H9 (cell line): Measurements from ENCODE around the gene TTF2. TPM values are rescaled to one million over a fixed set of nuclear protein-coding genes. Genes with fewer than 3 reads are reported as not detected.

Source experiments
- DNase-seq: peaks from one replicate; pipeline ENCODE4 v3.0.0-alpha.2; 2017
- H2AFZ ChIP-seq: one replicate; pipeline ENCODE4 v1.6.1; 2013; ENCODE audit warnings: mild to moderate bottlenecking, low read length, control low read depth, moderate library complexity
- H2AK5ac ChIP-seq: 2 replicates; pipeline ENCODE4 v1.6.1; 2013; ENCODE audit warnings: low read length, control low read depth, mixed read lengths; ENCODE audit not compliant: insufficient read length
- H2BK120ac ChIP-seq: one replicate; pipeline ENCODE4 v1.6.1; 2013; ENCODE audit warnings: low read depth, mild to moderate bottlenecking, low read length, control low read depth, inconsistent platforms; ENCODE audit not compliant: poor library complexity, severe bottlenecking
- H2BK12ac ChIP-seq: 2 replicates; pipeline ENCODE4 v1.6.1; 2013; ENCODE audit warnings: low read length, control low read depth, mixed read lengths, low read depth; ENCODE audit not compliant: insufficient read length
- H2BK15ac ChIP-seq: 2 replicates; pipeline ENCODE4 v1.6.1; 2013; ENCODE audit warnings: low read depth, low read length, control low read depth
- H2BK20ac ChIP-seq: one replicate; pipeline ENCODE4 v1.6.1; 2013; ENCODE audit warnings: low read depth, mild to moderate bottlenecking, low read length, control low read depth, inconsistent platforms; ENCODE audit not compliant: poor library complexity, severe bottlenecking
- H2BK5ac ChIP-seq: 2 replicates; pipeline ENCODE4 v1.6.1; 2013; ENCODE audit warnings: low read length, control low read depth, mixed read lengths; ENCODE audit not compliant: insufficient read length
- H3K14ac ChIP-seq: 2 replicates; pipeline ENCODE4 v1.6.1; 2013; ENCODE audit warnings: low read length, control low read depth; ENCODE audit not compliant: insufficient read depth
- H3K18ac ChIP-seq: 2 replicates; pipeline ENCODE4 v1.6.1; 2013; ENCODE audit warnings: low read depth, mild to moderate bottlenecking, mixed read lengths, low read length, control low read depth; ENCODE audit not compliant: insufficient read length
- H3K23ac ChIP-seq: 2 replicates; pipeline ENCODE4 v1.6.1; 2013; ENCODE audit warnings: low read length, control low read depth, mixed read lengths, low read depth; ENCODE audit not compliant: insufficient read length
- H3K23me2 ChIP-seq: 2 replicates; pipeline ENCODE4 v1.6.1; 2013; ENCODE audit warnings: low read depth, mild to moderate bottlenecking, mixed read lengths, low read length, control low read depth; ENCODE audit not compliant: insufficient read length, poor library complexity, severe bottlenecking
- H3K27ac ChIP-seq: 2 replicates; pipeline ENCODE4 v1.5.1; 2013; ENCODE audit warnings: low read length, control low read depth, mixed read lengths, low read depth; ENCODE audit not compliant: insufficient read length
- H3K27me3 ChIP-seq: 2 replicates; pipeline ENCODE4 v1.6.1; 2013; ENCODE audit warnings: low read length, control low read depth, inconsistent platforms; ENCODE audit not compliant: insufficient read depth
- H3K4ac ChIP-seq: 2 replicates; pipeline ENCODE4 v1.6.1; 2013; ENCODE audit warnings: low read depth, mild to moderate bottlenecking, control low read depth, inconsistent platforms, low read length, moderate library complexity
- H3K4me1 ChIP-seq: 2 replicates; pipeline ENCODE4 v1.6.1; 2013; ENCODE audit warnings: low read length, control low read depth, inconsistent platforms; ENCODE audit not compliant: insufficient read depth
- H3K4me2 ChIP-seq: 2 replicates; pipeline ENCODE4 v1.6.1; 2013; ENCODE audit warnings: low read length, control low read depth, mixed read lengths; ENCODE audit not compliant: insufficient read length, insufficient read depth
- H3K56ac ChIP-seq: 2 replicates; pipeline ENCODE4 v1.6.1; 2013; ENCODE audit warnings: low read depth, mild to moderate bottlenecking, mixed read lengths, low read length, control low read depth; ENCODE audit not compliant: insufficient read length
- H3K79me1 ChIP-seq: 2 replicates; pipeline ENCODE4 v1.6.1; 2013; ENCODE audit warnings: low read depth, mild to moderate bottlenecking, moderate library complexity, low read length, control low read depth, inconsistent platforms; ENCODE audit not compliant: insufficient read depth, poor library complexity, severe bottlenecking
- H3K79me2 ChIP-seq: 2 replicates; pipeline ENCODE4 v1.6.1; 2013; ENCODE audit warnings: low read length, control low read depth, inconsistent platforms; ENCODE audit not compliant: insufficient read depth
- H3K9ac ChIP-seq: 2 replicates; pipeline ENCODE4 v1.6.1; 2013; ENCODE audit warnings: low read length, control low read depth, mixed read lengths; ENCODE audit not compliant: insufficient read length; ENCODE audit errors: extremely low read depth
- H3K9me3 ChIP-seq: one replicate; pipeline ENCODE4 v1.6.1; 2013; ENCODE audit warnings: low read depth, low read length, inconsistent platforms; ENCODE audit not compliant: control insufficient read depth
- H3T11ph ChIP-seq: one replicate; pipeline ENCODE4 v1.6.1; 2013; ENCODE audit warnings: mild to moderate bottlenecking, low read length, control low read depth, inconsistent platforms
- H4K20me1 ChIP-seq: one replicate; pipeline ENCODE4 v1.6.1; 2013; ENCODE audit not compliant: control insufficient read depth, insufficient read length, insufficient read depth
- H4K5ac ChIP-seq: 2 replicates; pipeline ENCODE4 v1.6.1; 2013; ENCODE audit warnings: low read depth, mild to moderate bottlenecking, mixed read lengths, low read length, control low read depth; ENCODE audit not compliant: insufficient read length
- H4K8ac ChIP-seq: replicated peaks from 2 replicates; pipeline ENCODE4 v1.6.1; 2013; ENCODE audit warnings: low read length, control low read depth, mixed read lengths, low read depth; ENCODE audit not compliant: insufficient read length
- H4K91ac ChIP-seq: 2 replicates; pipeline ENCODE4 v1.6.1; 2013; ENCODE audit warnings: low read depth, mild to moderate bottlenecking, moderate library complexity, mixed read lengths, low read length, control low read depth; ENCODE audit not compliant: insufficient read length
- H3K27ac Mint-ChIP-seq, 3 experiments: 2 replicates in 2 of 3; 3 replicates in 1 of 3; pipeline ENCODE4 v1.8.0; 2020 to 2021; ENCODE audit warnings: mixed read lengths in 3 of 3, mild to moderate bottlenecking in 1 of 3, moderate library complexity in 1 of 3
- H3K27me3 Mint-ChIP-seq: 2 replicates; pipeline ENCODE4 v1.8.0; 2021; ENCODE audit warnings: low read depth, mild to moderate bottlenecking, moderate library complexity, mixed read lengths
- H3K36me3 Mint-ChIP-seq, 3 experiments: 2 replicates in 2 of 3; 3 replicates in 1 of 3; pipeline ENCODE4 v1.8.0; 2020 to 2021; ENCODE audit warnings: low read depth in 3 of 3, mixed read lengths in 3 of 3; ENCODE audit not compliant: insufficient read depth in 1 of 3
- H3K4me1 Mint-ChIP-seq, 2 experiments: 2 replicates each; pipeline ENCODE4 v1.8.0; 2020; ENCODE audit warnings: mixed read lengths in 2 of 2
- H3K4me3 Mint-ChIP-seq, 2 experiments: 2 replicates in 1 of 2; 3 replicates in 1 of 2; pipeline ENCODE4 v1.8.0; 2020 to 2021; ENCODE audit warnings: mild to moderate bottlenecking in 2 of 2, mixed read lengths in 2 of 2, moderate library complexity in 1 of 2
- H3K9me3 Mint-ChIP-seq, 2 experiments: 2 replicates in 1 of 2; 3 replicates in 1 of 2; pipeline ENCODE4 v1.8.0; 2020; ENCODE audit warnings: mild to moderate bottlenecking in 2 of 2, mixed read lengths in 2 of 2, moderate library complexity in 1 of 2
- CTCF ChIP-seq: fragments of 200-600 bp; sonication (generic); conservative IDR thresholded peaks from 3 replicates; pipeline ENCODE4 v1.8.0; 2021; ENCODE audit warnings: antibody characterized with exemption, mild to moderate bottlenecking
- WGBS: extraction: QIAGEN DNeasy Blood & Tissue Kit; methylation state at CpG from one replicate; pipeline ENCODE4 v1.1.7; 2013; ENCODE audit warnings: missing lambda C conversion rate, low lambda C conversion rate, mixed read lengths; ENCODE audit not compliant: insufficient read length; ENCODE audit errors: extremely low coverage; 5-methylcytosine and 5-hydroxymethylcytosine counted together
- total RNA-seq: library from RNA; stranded (reverse); gene quantifications from 2 replicates; pipeline ENCODE4 v1.2.1, GENCODE V29; 2021

The TTF2 gene
- total RNA-seq, 1 experiment from 2014 or later, result 86.4 TPM

- Histone ChIP-seq H3K23me2 (no peaks in the 10 kb centered on the region), H3K9ac (no peak overlapping the region), H3K9me3 (no peaks in the 10 kb centered on the region), H3K4me1 (no peaks in the 10 kb centered on the region; the same call in 1 of the 2 replicates), H4K8ac (no peak overlapping the region), H2AFZ (no peak overlapping the region), H3T11ph (no peak overlapping the region), H3K14ac (no peak overlapping the region), H3K23ac (no peak overlapping the region), H2BK5ac (no peak overlapping the region), H2BK15ac (no peak overlapping the region), H2AK5ac (no peak overlapping the region), H3K4ac (no peak overlapping the region), H3K27ac (no peak overlapping the region), H2BK20ac (no peak overlapping the region), H3K4me2 (no peak overlapping the region), H3K27me3 (no peaks in the 10 kb centered on the region), H3K56ac (no peak overlapping the region), H4K20me1 (no peaks in the 10 kb centered on the region), H2BK12ac (no peak overlapping the region), H3K79me1 (no peaks in the 10 kb centered on the region), H2BK120ac (no peak overlapping the region), H4K91ac (no peak overlapping the region), H3K79me2 (no peaks in the 10 kb centered on the region), H4K5ac (no peak overlapping the region), H3K18ac (no peak overlapping the region)
- H3K9me3 Mint-ChIP-seq, result no peaks in the 10 kb centered on the region
- no CpG with 5 or more reads among the region's 3 CpGs for WGBS
- DNase-seq, result no peak
- no peak overlapping the region for H3K4me3 Mint-ChIP-seq
- H3K27ac Mint-ChIP-seq, result no peak overlapping the region
- no peak for TF ChIP-seq CTCF
- no peaks in the 10 kb centered on the region for H3K36me3 Mint-ChIP-seq
- peaks cover 39 to 47% of the 10 kb centered on the region in 2 experiments for H3K4me1 Mint-ChIP-seq
- H3K27me3 Mint-ChIP-seq, result no peaks in the 10 kb centered on the region
Measured at GRCh38 chr1:117138106-117138505, 78.0 kb downstream of the TTF2 start.
